GM19467 (cell line): Measurements from ENCODE around the gene JAZF1.

Source experiments
- ATAC-seq: cut with Tn5 transposase; IDR thresholded peaks from one replicate; pipeline ENCODE4 v1.9.1; 2021; ENCODE audit warnings: mild to moderate bottlenecking, moderate library complexity; ENCODE audit not compliant: unreplicated experiment

JAZF1 gene

DNA sequence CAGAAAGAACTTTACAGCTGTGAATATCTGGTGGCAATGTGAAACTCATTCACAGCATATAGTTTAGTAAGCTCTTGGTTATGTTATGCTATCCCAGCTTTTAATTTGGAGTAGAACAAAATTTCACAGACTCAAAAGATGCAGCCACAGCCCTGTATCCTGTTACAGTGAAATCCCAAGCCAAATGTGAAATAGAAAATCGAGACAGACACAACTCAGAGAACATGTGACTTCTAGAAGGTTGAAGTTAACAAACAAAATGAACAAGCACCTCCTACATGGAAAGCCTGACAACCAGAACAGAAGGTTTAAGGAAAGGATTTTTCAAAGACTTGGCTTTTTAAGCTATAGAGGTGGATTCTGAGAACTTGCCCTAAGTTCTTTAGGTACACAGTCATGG lies 39.6 kb downstream of the JAZF1 start:
- ATAC-seq, result no peak

DNA sequence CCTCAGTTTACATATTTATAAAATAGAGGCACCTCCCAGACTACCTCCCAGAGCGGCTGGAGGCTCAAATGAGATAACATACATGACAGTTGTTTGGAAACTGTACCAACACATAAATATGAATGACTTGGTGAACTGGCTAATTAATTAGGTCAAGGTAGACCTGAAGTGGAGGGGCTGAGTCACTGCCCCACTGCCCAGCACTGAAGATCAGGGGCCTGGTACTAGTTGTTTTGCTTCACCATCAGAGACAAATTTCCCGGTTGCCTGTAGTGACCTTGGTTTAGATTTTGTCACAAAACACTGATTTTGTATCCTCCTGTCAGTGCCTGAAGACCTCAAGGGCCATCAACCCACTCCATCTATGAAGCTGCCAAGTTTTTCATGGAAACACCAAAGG lies 41.8 kb downstream of the JAZF1 start:
- ATAC-seq, result no peak

DNA sequence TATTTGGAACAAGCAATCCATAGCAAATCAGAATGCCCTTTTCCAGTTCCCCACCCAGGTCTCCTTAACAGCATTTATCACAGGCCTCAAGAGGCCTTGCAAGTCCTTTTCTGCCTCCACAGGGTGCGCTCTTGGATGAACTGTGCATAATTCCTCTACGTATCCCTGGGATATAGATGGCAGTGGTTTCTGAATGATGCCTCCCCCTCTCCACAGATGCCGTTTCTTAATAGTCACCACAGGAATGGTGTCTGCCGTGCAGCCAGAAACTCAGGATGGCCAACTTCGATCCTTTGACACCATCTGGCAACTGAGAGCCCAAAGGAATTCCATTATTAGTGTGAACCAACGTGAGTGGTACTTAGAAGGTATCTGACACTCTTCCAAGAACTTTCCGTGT lies 43.1 kb downstream of the JAZF1 start:
- no peak for ATAC-seq

DNA sequence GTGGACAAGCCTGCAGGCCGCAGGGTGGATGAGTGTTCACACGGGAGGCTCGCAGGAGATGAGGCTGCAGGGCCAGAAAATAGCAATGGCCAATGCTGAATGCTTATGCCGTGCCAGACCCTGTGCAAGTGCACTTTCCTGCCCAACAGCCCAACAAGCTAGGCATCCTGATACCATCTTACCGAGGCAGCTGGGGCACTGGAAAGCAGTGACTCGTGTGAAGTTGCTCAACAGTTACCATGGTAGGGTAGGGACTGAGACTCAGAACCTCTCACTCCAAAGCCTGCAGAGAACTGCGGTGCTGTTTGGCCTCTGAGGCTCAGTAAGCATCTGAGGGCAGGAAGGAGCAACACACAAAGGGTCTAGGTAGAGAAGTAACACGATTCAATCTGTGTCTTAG lies 43.7 kb downstream of the JAZF1 start:
- no peak for ATAC-seq

DNA sequence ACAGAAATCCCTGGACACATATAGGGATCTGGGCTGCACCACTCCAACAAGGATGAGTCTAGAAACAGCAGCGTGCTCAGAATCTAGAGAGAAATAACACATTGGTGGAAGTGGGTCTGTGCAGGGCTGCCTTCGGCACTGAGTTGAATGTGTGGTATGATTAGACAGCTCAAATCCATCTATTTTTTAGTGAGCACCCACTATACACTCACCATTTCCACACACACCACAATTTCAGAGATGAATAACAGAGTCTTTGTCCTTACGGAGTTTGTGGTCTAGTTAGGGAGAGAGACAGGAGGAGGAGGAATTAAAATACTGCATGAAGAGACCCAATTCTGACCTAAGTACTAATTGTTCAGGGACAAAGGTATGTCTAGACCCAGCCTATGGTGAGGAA lies 44.2 kb downstream of the JAZF1 start:
- no peak for ATAC-seq

DNA sequence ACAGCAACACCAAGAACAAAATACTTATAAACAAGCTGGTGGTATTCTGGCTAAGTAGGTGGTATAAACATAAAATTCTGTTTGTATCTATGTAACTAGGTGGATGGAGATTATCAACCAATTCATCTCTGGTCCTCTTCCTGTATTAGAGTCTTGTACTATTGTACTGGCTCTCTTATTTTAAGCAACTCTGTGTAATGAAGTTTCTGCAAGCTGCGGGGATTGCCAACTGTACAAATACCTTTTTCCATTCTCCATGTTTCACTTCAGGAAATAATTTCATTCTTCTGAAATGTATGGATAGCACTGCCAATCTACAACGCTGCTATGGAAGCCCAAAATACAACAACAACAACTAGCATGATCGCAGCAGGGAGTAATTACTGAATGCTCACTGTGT lies 44.8 kb downstream of the JAZF1 start:
- ATAC-seq, result no peak

DNA sequence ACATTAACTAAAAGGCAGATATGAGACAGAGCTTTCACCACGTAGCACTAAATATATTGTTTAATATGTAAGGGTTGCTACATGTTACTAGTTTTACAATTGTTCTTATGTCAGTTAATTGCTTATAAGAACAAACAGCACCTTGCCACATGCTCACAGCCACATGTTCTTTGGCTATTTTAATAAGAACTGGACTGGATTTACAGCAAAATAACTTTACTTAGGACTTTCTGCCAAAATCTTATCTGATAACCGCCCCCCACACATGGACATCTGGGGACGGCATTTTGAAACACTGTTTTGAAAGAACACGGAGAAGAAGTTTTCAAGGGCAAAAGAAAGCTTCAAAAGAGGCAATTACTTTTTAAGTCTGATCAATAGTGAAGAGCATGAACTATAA lies 45.3 kb downstream of the JAZF1 start:
- no peak for ATAC-seq

DNA sequence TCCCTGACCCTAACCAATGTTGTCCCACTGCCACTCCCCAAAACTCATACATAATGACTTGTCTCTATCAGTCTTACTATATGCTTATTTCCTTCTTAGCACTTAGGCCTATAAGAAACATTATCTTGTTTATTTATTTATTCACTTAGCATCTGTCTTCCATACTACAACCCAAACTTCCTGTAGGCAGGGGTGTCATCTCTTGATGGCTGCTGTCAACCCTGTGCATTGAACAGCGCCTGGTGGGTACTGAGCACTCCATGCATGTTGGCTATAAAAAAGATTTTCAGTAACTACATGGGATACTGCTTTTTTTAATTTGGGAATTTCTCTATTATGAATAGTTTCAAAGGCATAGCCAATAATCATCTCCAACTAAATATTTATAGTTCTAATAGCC lies 46.7 kb downstream of the JAZF1 start:
- ATAC-seq, result no peak

DNA sequence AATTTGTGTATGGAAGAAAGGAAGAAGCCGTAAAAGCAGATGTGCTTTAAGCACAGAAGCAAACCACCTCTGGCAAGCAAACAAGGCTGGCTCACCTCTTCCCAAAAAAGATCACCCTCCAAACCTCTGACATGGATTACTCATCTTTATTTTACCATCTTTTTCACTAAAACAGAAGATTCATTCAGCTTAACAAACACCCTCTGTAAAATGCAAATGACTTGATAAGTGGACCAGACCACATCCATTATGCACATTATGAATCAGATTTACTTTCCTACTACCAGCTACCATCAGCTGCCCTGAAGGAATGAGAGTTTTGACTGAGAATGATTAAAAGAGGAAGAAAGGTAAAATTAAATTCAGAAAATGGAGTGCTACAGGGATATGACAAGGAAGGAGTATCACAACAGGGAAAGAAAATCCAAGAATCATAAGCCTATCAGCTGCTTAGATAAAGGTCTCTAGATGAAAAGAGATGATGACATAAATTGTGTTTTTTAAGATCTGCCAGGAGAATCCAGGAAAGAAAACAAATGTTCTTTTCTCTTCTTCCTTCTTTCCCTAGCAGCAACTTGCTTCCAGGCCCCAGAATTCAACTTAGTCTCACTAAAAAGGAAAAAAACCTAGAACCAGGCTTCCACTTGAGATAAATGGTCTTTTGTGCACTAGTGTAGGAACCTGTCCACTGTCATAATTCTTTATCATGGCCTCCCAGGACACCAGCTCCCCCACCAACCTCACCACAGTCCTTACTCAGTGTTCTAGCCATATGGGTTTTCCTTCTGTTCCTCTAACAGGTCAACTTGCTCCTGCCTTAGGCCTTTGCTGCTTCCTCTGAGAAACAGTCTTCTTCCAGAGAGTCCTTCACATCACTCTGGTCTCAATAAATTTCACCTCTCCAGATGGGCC lies 47.4 kb downstream of the JAZF1 start:
- no peak for ATAC-seq

DNA sequence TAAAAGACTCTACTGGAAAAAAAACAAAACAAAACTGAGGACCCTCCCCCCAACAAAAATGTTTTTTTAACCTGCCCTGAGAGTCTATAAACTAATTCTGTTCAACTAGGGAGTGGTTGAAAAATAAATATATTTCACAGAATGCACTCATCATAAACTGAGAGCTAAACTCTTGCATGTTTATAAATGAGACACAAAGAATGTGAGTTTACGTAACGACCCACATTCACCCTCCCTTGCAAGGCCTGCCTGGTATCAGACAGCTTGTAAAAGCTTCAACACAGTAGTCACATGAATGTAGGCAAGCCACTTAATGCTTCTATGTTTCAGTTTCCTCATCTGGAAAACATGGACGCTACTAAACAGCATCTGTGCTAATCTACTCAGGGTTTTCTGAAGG lies 50.3 kb downstream of the JAZF1 start:
- no peak for ATAC-seq

DNA sequence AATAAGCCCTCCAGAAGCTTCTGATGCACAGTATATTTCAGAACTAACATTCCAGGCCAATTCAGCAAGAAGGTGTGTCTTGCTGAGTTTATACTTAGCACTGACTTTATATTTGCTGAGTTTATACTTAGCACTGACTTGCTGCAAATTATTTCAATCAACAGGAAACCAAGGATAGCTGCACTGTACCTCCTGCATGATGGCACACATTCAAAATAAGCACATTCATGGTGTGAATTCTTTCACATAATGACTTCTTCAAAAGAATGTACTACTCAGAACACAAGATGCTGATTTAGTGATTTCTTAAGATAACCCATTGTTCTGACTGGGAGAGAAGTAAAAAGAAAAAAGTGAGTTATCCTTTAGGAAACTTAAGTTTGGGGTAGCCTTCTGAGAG lies 52.0 kb downstream of the JAZF1 start:
- ATAC-seq, result no peak

DNA sequence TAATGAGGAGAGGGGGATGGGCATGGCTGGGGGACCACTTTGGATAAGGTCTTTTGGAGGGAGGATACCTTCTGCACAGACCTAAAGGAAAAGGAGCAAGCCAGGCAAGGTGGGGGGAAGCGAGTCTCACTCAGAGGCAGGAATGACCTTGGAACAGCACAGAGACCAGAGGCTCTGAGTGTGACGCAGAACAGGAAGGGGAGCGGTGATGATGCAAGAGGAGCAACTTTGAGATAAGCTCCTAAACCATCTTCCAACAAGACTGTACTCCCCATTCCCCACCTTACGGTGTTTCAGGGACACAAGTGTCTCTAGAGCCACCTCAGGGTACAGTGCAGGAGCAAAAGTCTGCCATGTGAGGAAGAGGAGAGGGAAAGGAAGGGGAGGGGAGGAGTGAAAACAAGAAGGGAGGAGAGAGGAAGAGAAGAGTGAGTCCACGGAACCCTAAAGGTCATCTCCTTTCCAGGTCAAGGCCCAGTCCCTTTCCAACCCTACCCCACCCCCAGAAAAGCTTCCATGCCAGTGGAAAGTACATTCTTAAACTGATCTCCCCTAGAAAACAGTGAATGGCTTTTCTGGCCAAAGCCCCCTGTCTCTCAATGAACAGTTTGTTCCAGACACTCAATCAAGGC lies 54.1 kb downstream of the JAZF1 start:
- ATAC-seq, result no peak

DNA sequence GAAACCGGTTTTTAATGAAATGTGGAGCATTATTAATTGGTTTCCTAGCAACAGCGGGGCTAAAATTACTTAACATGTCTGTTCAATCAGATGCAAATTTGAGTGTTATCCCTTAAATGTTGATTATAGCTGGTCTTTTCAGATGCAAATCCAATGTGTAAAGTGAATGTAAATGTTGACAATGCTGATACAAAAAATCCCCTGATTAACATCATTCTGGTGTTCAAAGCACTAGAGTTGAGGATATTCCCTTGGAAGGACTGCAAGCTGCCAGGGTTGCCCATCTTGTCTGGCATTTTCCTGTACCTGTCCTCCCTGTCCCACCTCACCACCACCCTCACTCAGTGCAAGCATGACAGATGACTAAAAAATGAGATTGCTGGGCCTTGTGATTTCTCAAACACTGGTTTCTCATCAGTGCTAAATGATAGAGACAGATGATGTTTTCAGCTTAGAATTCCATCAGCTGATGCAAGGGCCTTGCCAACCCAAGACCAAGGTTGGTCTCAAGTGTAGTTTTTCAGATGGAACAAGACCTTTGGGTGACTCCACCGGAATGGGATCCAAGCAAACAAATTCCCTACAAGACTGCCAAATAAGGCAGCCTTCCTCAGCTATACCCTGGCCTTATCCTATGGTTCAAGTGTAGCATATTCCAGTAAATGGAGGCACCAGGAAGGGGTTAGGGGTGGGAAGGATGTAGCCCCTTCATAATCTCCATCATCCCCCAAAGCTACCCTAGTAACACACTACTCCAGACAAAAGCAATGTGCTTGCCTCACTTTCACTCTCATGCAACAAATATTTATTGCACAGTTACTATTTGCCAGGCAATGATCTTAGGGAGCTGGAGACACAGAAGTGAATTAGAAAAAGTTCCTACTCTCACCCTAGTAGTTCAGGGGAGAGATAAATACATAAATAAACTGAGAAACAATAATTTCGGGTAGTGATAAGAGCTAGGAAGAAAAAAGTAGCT lies 54.9 kb downstream of the JAZF1 start:
- ATAC-seq, result no peak

DNA sequence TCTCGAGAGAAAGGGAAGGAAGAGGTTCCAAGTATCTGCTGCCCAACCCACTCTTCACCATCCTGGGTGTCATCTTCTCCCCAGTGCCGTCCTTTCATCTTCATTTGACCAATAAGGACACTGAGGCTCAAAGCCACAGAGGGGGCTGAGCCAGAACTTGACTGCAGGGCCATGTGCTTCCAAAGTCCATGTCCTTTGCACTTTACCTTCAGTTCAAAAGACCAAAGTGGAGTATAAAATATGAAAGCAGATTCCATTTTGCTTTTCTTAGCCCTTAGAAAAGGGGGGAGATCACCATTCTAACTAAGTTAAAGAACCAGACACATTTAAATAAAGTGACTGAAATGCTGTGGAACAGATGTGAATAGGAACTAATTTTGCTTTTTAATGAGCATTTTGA lies 56.2 kb downstream of the JAZF1 start:
- ATAC-seq, result no peak

DNA sequence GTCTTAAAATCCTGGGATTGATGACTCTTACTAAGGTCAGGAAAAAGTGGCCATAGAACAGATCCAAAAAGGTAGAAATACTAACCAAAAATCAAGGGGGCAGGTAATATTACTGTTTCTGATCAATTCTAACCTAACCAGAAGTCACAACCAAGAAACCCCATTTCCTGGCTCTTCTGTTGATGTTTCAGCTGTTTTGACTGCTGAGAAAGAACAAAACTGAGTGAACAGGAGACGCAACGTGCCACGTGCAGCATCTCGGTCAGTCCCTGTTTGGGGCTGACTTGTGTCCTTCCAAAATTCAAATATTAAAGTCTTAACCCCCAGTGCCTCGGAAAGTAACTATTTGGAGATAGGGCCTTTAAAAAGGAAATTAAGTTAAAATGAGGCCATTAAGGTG lies 56.8 kb downstream of the JAZF1 start:
- no peak for ATAC-seq

DNA sequence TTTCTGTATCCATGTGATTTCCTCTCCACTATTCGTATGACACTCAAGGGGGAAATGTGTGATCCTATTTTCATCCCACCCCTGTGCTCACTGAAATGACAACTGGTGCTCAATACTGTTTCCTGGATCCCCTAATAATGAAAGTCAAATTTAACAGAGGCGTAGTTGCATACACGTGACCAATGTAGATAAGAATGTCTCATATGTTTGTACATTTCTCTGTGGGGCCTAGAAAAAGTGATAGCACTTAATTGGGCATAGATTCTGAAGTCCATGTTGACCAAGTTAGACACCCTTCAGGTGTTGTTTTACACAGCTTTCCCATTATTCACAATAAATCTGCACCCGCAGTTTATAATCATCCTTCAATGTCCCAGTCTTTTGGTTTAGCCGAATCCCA lies 59.1 kb downstream of the JAZF1 start:
- ATAC-seq, result no peak

DNA sequence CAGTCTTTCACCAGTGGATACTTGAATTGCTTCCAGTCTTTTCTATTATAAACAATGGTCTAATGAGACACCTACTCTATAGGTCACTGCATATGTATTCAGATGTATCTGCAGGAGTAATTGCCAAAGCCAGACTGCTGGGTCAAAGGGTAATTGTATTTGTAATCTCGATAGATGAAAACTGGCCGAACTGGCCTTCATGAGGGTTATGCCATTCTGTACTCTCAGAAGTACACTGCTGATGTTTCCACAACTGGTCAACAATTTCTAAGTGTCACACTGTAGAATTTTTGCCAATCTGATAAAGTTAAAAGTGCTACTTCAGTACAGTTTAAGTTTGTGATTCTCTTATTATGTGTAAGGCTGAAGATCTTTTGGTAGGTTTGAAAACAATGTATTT lies 64.6 kb downstream of the JAZF1 start:
- no peak for ATAC-seq

DNA sequence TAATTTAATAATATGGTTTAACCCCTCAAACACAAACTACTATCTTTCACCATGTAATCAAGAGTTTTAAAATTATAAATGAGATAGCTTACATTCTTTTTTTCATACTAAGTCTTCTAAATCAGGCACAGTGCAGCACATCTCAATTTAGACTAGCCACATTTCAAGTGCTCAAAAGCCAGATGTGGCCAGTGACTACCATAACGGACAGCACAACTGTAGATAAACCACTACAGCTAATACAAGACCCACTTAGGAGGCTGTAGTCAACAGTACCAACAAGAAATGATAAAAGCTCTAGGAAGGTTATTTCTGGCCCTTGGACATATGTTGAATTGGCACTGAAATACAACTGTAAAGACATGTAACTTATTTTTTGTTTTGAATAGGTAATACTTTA lies 65.3 kb downstream of the JAZF1 start:
- no peak for ATAC-seq

DNA sequence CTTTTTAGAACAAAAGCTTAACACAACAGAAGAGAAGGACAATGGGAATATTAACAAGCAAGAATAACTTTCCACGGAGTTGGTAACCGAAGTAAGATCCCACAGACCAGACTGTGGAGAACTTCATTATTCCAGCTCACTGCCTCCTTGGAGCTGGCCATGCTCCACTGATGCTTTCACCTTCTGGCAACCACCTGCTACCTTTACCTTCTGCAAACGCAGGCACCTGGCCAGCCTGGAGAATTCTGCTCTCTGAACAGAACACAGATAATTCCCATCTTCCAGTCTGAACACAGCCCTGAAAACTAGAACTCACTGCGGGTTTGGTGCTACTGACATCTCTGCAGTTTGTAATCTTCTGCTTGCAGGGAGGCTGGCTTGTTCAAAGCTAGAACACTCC lies 66.5 kb downstream of the JAZF1 start:
- no peak for ATAC-seq

DNA sequence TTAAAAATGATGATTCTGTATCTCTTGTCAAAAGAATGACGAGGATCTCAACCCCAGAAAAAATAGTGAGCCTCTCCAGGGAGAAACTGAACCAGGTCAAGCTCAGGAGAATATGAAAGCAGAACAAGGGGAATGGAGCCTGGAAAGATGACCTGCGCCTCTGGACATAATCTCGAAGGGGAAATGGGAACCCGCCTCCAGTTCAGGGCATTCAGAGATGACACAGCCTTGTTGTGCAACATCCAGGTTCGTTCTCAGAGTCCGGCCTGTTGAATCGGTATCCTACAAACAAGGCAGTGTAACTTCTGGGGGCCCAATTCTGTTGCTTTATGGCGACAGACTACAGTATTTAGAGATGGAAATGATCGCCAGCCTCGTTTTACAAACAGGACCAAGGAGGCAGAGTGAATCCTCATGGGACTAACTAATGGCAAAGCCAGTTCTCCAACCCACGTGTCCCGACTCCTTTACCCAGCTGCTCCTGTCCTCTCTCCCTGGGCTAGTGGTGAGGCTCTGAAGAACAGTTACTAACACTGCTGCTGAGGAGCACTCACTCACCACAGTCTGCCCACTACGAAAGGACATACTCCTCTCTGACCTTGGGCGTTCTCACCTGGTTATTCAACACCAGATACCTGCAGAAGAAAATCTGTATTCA lies 67.6 kb downstream of the JAZF1 start:
- no peak for ATAC-seq

DNA sequence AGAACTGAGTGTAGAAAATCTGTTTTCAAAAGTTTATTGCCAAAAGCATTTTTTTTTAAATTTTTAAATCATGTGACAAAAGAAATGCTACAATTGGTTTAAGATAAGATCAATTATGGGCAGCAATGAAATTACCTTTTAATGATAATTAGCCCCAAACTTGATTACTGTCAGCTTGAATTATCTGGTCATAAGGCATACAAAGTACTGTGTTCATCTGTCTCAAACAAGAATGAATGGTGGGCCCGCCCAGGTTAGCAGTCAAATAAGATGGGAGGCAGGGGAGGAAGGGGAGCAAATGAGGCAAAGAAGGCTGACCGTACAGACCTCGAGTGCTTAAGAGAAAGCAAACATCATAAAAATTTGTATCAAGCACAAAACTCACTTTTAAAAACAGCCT lies 68.1 kb downstream of the JAZF1 start:
- ATAC-seq, result no peak
